Activated CD8-positive, alpha-beta memory T cell treated with anti-CD3 and anti-CD28 coated beads, Interleukin-2, amount 50 U/mL, for 1 hour (primary cell): ENCODE results near the gene DPYD.

Experiments
- DNase-seq: peaks from one replicate; pipeline ENCODE4 v3.0.0-alpha.2; 2020; ENCODE audit errors: extremely low read depth

Gene DPYD

DNA sequence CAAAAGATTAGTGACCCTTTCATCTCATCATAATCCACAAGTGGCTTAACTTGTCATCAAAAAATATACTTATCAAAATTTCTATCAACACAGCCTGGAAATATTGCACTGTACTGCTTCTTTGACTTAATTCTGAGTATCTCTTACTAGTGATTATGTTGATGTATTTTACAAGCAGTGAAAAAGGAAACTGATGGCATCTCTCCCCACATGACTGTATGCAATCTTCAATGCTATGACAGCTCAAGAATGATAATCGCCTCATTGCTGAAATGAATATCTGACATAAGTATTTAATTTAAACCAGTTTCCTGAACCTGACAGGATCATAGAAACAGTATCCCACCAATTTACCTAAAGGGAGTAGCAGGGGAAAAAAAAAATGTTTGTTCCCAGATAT lies 79.5 kb downstream of the DPYD start:
- DNase-seq, result no peak

DNA sequence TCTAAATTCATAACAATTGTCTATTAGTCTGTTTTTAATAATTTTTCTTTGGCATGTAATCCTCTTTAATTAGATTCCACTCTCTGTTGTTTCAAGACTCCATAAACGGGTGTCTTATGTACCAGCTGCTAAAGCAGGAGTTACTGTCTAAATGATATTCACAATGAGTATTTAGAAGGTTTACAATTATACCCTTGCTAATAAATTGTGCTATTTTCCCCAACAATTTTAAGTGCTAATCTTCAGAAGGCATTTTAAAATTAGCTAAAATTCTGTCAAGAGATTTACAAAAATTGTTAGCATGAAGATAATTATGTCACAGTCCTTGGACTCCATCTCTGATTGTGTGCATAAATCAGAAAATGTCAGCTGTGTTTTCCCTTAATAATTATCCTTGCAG lies 83.7 kb downstream of the DPYD start:
- no peak for DNase-seq

DNA sequence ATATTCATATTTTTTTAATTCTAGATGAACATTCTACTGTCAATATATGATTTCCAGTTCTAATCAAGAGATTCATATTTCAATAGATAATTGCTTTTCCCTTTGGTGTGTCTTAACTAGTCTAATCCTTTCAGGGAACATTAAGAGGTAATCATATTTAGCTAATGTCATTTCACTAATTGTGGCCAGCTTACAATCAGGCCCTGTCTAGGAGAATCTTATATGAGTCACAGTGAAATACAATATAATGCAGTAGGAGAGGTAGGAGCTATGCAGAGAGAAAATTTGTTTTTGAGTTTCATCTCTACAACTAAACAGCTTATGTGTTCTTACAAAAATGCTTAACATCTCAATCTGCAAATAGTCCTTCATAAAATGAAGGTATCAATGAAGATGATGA lies 85.9 kb downstream of the DPYD start:
- DNase-seq, result no peak

DNA sequence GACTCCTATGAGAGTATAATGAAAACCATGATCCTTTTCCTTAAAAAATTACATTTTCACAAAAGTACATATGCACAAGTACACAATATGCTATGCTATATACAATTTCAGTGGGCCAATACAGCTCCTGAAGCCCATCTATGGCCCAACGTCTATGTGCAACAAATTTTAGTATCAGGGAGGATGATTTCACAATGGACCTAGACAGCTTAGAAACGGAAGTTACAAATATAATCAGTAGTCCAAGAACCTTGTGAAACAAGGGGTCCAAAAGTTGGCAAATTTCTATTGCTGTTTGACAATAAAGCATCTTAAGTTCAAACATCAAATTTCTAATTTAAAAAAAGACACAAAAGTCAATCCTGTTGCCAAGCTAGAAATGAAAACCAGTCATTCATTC lies 87.0 kb downstream of the DPYD start:
- no peak for DNase-seq

DNA sequence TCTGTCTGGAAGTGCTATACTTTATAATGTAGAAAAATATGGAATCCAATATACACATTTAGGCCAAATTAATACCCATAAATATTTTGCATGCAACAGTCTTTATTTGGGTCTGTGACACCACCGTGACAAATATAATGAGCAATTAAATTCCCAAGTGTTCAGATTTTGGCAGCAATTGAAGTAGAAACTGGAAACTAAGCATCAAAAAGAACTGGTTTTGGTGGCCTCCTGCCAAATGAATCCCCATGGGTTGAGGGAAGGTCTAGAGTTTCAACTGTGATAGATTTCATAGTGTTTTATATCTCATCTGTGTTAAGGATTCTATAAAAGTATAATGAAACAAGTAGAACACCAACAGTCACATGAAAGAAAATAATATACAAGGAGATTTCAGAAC lies 88.4 kb downstream of the DPYD start:
- DNase-seq, result no peak

DNA sequence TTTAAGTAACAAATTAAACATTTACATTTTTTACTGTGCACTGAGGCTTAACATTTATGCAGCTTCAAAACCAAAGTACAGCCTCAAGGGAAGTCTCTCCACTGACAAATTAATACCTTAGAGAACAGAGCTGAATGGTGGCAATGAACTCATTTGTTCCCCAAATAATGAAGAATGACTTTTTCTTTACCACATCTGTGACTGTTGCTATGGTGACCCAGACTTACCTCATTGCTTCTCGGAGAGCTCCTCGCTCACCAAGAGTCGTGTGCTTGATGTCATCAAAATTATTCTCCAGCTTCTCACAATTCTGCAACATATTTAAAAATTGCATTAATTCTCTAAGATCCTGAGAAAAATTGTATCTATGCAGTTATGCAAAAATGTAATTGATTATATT lies 92.9 kb downstream of the DPYD start:
- no peak for DNase-seq

DNA sequence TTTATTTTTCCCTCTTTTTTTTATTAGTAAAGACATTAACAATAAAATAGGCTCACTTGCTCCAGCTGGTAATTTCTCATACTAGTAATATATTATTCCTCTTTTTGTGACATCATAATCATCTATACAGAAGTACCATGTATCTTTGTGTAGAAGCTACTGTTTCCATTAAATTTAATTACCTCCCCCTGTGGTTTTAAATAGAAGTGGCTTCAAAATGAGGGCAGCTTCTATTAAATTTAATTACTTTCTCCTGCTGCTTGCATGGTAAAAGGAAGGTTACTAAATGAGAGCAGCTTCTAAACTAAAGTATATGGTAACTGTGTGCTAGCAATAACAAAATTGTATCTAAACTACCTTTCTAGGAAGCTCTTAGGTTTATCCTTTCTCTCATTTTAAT lies 94.0 kb downstream of the DPYD start:
- DNase-seq, result no peak

DNA sequence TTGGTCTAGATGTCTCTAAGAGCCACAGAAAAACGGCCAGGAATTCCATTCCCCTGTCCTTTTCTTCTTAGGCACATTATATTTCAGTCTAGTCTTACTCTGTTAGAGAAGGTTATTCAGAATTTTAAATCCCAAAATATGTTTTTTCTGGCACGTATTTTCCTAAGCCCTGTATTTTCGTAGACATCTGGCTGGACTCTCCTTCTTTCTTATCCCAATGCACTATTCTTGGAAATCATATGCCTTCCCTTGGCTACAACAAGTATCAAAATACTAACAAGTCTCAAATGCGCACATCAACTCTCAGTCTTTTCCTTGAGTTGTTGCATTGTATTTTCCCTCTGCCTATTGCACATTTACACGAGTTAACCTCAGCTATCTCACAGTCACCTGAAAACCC lies 96.2 kb downstream of the DPYD start:
- no peak for DNase-seq

DNA sequence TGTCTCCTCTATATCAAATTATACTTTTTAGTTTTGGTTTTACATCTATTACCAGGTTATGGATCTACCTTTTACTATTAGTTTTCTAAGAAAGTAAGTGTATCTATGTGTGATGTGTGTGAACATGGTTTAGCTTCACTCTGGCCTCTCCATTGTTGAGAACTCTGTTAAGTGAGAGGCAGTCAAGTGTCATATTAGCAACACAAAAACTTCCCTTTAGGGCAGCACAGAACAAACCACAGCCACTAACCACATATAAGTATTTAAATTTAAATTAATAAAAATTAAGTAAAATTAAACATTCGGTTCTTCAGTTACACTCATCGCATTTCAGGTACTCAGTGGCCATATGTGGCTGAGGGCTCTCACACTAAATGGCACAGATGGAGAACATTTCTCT lies 96.6 kb downstream of the DPYD start:
- DNase-seq, result no peak

DNA sequence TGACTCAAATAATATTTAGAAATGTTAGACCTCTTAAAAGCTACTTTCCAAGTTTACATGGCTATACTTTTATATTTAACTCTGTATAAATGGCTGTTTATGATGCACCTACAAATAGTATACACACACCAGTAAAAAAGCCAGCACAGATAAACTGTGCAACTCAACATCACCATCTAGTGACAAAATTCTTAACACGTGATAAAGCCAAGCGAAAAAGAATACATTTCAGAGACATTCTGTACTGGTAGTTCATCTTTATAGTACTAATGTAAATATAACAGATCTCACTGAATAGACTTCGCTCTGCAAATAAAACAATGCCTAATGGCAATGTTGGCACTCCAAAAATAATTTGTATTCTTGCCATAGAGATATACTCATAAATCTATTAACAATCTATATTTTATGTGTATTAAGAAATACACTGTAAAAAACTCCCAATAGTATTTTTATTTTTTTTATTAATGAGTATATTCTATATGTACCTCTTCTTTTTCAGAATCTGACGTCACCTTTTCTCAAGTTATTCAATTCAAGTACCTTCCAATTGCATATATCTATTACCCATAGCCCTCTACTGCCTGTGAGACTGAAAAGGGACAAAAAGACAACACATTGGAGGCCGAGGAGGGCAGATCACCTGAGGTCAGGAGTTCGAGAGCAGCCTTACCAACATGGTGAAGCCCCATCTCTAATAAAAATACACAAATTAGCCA lies 100.2 kb downstream of the DPYD start:
- DNase-seq, result no peak

DNA sequence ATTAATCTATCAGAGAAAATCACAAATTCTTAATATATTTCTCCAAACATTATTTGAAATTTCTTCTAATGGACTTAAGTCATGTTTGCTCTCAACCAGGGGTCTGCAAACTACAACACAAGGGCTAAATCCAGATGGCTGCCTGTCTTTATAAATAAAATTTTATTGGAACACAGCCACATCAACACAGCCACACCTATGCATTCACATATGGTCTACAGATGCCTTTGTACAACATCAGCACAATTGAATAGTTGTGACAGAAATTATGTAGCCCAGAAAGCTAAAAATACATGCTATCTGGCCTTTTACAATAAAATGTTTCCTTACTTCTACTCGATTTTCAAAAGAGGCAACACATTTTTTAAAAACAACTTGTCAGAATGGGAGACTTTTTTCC lies 103.9 kb downstream of the DPYD start:
- no peak for DNase-seq

DNA sequence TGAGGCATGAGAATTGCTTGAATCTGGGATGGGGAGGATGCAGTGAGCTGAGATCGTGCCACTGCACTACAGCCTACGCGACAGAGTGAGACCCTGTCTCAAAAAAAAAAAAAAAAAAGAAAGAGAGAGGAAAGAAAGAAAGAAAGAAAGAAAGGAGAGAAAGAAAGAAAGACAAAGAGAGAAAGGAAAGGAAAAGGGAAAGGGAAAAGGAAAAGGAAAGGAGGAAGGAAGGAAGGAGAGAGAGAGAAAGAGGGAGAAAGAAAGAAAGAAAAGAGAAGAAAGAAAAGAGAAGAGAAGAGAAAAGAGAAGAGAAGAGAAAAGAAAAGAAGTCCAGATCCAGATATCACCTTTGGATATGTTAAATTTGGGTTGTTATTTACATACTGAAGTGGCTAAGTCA lies 106.0 kb downstream of the DPYD start:
- DNase-seq, result no peak

DNA sequence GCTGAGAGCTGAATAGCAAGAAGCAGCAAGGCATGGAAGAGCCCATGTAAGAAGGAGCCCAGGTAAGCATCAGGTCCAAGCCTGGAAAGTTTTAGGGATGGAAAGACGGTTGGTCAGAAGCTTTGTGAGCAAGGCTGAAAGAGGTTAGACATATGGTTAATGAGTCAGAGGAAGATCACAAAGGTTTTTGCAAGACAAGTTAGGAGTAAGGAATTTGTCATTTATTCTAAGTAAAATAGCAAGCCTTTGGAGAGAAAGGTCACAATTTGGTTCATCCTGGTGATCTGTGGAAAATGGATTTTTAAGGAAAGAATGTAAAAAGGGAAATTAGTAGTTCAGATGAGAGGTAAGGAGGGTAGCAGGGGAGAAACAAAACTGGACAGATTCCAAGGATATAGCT lies 106.7 kb downstream of the DPYD start:
- DNase-seq, result no peak

DNA sequence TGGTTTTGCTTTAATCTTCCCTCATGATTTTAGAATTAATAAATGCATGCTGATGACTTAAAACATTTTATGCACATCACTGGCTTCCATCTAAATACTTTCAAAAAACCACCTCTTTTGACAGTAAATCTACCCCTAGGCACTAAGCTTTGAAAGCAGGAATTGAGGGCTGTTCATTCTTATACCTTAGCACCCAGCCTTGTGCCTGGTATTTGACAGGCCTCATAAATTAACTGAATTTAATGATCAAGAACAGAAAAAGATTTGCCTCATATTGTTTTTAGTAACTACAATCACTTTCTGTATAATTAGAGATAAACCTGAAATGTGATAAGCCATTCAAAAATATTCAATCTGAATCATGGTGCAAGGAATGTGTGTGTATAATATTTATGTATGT lies 108.8 kb downstream of the DPYD start:
- DNase-seq, result no peak

DNA sequence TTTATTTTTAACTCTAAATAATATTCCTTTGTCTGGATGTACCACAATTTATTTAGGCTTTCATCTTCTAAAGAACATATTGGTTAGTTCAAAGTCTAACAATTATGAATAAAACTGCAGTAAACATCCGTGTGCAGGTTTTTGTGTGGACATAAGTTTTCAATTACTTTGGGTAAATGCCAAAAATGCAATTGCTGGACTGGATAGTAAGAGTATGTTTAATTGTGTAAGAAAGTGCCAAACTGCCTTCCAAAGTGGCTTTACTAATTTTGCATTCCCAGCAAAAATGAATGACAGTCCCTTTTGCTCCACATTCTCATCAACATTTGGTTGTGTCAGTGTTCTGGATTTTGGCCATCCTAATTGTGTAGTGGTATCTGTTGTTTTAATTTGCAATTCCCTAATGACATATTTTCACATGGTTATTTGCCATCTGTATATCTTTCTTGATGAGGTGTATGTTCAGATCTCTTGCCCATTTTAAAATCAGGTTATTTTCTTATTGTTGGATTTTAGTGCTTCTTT lies 113.8 kb downstream of the DPYD start:
- no peak for DNase-seq

DNA sequence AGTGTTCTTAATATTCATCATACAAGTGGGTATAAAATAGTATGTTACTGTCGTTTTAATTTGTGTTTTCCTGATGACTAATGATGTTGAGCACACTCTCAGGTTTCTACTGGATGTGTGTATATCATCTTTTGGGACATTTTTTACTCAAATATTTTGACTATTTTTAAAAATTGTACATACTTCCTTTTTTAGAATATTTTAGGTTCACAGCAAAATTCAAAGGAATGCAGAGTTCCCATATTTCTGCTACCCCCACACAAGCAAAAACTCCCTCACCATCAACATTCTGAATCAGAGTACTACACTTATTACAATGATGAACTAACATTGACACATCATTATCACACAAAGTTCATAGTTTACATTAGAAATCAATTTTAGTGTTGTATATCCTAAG lies 114.5 kb downstream of the DPYD start:
- DNase-seq, result no peak

DNA sequence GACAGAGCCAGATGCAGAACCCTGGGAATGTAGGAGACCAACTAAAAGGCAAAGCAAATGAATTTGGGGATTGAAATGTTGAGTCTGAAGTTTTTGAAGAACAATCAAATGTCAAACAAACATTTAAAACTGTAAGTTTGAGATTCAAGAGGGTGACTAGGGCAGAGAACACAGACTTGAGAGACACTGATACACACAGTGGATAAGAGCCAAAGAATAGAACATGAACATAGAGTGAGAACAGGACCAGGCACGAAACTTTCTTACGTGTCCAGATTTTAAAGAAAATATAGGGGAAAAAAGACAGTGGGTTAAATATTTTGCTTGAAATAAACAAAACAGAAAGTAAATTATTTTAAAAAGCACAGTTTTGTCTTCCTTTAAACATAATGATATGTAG lies 115.7 kb downstream of the DPYD start:
- no peak for DNase-seq

DNA sequence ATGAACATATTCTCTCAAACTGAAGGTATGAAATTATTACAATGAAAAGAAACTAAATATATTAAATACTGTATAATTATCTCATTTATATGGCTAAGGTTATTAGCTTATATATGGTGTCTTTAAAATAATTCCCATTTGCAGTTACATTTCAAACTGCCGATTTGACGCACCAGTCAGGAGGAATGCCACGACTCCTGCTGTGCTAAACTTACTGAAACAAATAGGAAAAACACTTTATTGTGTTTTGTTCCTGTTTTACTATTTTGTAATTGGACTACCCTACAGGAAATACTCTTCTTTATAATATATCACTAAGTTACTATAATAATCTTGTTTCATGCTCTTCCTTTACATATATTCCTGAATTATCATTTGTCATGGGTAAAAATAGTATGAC lies 117.8 kb downstream of the DPYD start:
- DNase-seq, result no peak

DNA sequence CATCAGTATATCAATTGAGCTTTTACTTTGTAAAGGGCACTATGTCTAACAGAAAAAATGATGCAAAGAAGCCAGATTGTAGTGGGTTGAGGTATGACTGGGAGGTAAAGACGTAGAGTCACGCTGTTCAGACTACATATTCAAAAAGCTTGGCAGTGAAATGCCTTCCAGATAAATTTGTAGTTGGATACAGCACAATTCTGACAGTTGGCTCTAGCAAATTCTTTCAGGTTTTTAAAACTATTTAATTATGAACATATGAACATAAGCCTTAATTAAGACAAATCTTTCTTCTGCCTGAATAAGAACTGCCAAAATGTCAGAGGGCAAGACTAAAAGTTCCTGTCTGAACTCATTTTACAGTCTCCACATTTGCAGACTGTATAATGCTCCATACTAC lies 118.8 kb downstream of the DPYD start:
- DNase-seq, result no peak

DNA sequence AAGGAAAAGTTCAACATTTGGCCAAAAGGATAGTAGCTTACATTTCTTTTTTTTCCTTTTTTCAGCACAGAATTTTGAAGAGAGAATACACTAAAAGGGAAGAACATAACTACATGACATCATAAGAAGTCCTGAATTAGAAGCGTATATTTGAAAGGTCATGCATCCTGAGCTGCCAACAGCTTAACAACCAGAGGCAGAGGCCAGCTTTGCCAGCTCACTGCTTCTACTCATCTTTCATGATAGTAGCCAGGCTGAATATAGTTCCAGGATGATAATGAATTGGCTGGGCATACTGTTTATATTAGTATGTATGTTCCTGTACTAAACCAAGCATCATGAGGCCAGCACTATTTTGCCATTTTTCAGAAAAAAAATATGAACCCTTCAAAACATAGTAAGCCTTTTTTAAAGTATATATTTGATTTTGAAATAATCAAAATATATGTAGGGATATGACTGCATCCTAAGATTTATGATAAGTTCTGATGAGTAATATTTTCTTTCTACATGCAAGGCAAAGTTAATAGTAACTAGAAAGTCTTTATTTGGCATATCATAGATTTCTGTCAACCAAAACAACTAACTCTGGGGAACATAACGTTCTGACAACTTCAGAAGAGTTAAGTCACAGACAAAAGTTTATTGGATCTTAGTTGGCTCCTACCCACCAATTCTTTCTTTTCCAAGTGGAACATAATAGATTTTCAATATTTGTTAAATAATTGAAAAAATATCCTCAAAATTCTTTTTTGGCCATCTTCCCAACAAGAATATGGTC lies 123.2 kb downstream of the DPYD start:
- DNase-seq, result no peak

DNA sequence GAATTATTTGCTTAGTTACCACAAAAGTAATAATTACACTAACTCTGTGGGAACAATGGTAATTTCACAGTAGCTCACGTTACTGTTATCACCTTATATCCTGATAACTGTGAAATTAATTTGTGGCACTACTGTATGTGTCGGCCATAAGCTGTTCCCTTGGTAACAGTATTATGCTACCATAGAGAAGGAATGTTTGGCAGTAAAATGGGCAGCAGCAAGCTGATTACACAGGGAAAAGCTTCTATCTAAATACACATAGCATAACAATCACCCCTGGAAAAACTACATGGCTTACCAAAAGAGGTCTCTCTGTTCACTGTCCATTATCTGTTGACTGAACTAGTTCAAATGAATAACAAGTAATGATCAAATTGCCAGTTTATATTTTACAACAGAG lies 124.1 kb downstream of the DPYD start:
- DNase-seq, result no peak

DNA sequence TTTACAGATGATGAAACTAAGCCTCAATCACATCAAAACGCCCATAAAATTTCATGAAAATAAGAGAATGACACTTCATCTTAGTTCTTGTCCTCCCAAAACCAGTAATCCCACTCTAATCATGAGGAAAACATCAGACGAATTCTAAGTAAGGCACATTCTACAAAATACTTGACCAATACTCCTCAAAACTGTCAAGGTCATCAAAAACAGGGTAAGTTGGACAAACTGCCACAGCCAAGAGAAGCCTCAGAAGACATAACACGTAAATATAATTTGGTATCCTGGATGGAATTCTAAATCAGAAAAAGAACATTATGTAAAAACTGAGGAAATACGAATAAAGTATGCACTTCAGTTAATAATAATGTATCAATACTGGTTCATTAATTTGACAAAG lies 128.2 kb downstream of the DPYD start:
- no peak for DNase-seq

DNA sequence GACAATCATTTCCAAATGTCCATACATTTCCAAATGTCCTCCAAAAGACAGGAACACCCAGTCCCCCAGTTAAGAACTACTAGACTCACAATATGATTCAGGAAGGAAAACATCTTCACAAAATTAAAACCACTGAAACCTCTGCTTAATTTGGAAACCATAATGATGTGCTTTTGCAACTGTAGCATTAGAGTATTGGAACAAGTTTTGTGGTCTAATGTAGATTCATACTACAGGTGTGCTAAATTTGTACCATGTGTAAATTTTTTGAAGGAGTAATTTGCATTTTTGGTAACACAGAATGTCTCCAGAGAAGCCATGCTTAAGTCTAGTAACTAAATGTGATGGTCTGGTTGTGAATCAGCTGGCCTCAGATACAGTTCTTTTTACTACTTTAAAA lies 129.6 kb downstream of the DPYD start:
- no peak for DNase-seq

DNA sequence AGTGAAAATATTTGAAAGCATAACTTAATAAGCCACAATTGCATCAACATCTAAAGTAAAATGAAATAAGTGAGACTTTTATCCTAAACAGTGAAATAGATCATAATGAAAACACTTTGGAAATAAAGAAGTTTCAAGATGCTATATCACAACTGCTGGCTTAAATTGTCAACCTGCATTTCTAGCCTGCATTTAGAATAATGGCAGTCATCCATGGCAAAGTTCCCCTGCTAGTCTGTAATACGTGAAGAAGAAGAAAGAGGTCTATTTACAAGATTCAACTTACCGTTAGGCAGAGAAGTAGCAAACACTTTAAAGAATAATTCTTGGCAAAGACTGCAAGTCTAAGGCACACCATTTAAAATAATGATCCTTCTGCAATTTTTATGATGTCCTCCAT lies 133.6 kb downstream of the DPYD start:
- DNase-seq, result no peak
